AG04449 (cell line): ENCODE data around the gene ARHGEF12.

Source experiments
- CTCF ChIA-PET: fragments of 350-600 bp; formaldehyde crosslinking; extraction: SDS; loops from one replicate; lab custom pipeline; 2021; ENCODE audit warnings: antibody characterized with exemption; lab: Yijun Ruan, JAX
- POLR2A ChIA-PET: fragments of 400-600, 350-600 bp; formaldehyde crosslinking; extraction: SDS; loops from one replicate; lab custom pipeline; 2020; ENCODE audit warnings: antibody characterized with exemption, inconsistent platforms; lab: Yijun Ruan, JAX
- DNase-seq: peaks from one replicate; pipeline ENCODE4 v3.0.0-alpha.2; 2010; ENCODE audit warnings: low read depth, low spot score
- H3K4me3 ChIP-seq: 2 replicates; pipeline ENCODE4 v1.5.1; 2011; ENCODE audit warnings: low read depth, mild to moderate bottlenecking, control low read depth, low read length
- CTCF ChIP-seq: IDR thresholded peaks from one replicate; pipeline ENCODE4 v1.5.1; 2011; ENCODE audit warnings: mild to moderate bottlenecking, moderate library complexity, low read length, control low read depth, inconsistent platforms; ENCODE audit not compliant: insufficient read depth; ENCODE audit errors: missing control alignments

Gene ARHGEF12

GRCh38 chr11:120391854-120392253, 55.6 kb downstream of the ARHGEF12 start:
- TF ChIP-seq CTCF = no peak
- ChIA-PET CTCF (interaction anchor here (2.1 kb wide), 1 partner anchor 57 kb away, joined by 9 read pairs; no protein-coding TSS in a partner anchor), POLR2A (interaction anchor here (1.2 kb wide), 1 partner anchor 19 kb away, joined by 3 read pairs; no protein-coding TSS in a partner anchor)
- no peak overlapping the region for H3K4me3 ChIP-seq
- DNase-seq = no peak

- no peak for TF ChIP-seq CTCF
- POLR2A ChIA-PET = interaction anchor here (1.2 kb wide), 1 partner anchor 19 kb away, joined by 3 read pairs; no protein-coding TSS in a partner anchor
- DNase-seq = no peak
- no peak overlapping the region for H3K4me3 ChIP-seq
- CTCF ChIA-PET = no interaction called here
Observed at GRCh38 chr11:120392314-120392713, 56.1 kb downstream of the ARHGEF12 start.

- ChIA-PET CTCF (no interaction called here), POLR2A (interaction anchor here (1.2 kb wide), 1 partner anchor 18 kb away, joined by 3 read pairs; no protein-coding TSS in a partner anchor)
- TF ChIP-seq CTCF = no peak
- peak; percentile 58 for DNase-seq
- H3K4me3 ChIP-seq = no peak overlapping the region
Observed at GRCh38 chr11:120392793-120393192, 56.6 kb downstream of the ARHGEF12 start.

GRCh38 chr11:120394119-120394518, 57.9 kb downstream of the ARHGEF12 start:
- no peak for TF ChIP-seq CTCF
- no peak overlapping the region for H3K4me3 ChIP-seq
- POLR2A ChIA-PET = no interaction called here
- CTCF ChIA-PET = no interaction called here
- DNase-seq = no peak

- no peak for DNase-seq
- ChIA-PET POLR2A (no interaction called here), CTCF (no interaction called here)
- H3K4me3 ChIP-seq = no peak overlapping the region
- TF ChIP-seq CTCF = no peak
Observed at GRCh38 chr11:120395778-120396177, 59.6 kb downstream of the ARHGEF12 start.

GRCh38 chr11:120398132-120398531, 61.9 kb downstream of the ARHGEF12 start:
- no peak for DNase-seq
- ChIA-PET CTCF (no interaction called here), POLR2A (no interaction called here)
- no peak overlapping the region for H3K4me3 ChIP-seq
- no peak for TF ChIP-seq CTCF
